WTC11 (cell line): ENCODE results near the gene CAPN2. TPM values are rescaled to one million over a fixed set of nuclear protein-coding genes. Genes with fewer than 3 reads are reported as not detected.

Source experiments
- ATAC-seq: fragments of 200-7000 bp; cut with Tn5 transposase; 2 replicates; pipeline ENCODE4 v1.10.0; 2021; ENCODE audit warnings: mild to moderate bottlenecking, moderate library complexity
- CTCF ChIA-PET: fragments of 300-600 bp; sonication (Branson Sonifier 250); formaldehyde crosslinking; loops from one replicate; lab custom pipeline; 2021; ENCODE audit warnings: antibody characterized with exemption; lab: Charles Lee
- POLR2A ChIA-PET: fragments of 350-600 bp; sonication (Branson Sonifier 250); formaldehyde crosslinking; loops from one replicate; lab custom pipeline; 2021; ENCODE audit warnings: antibody characterized with exemption; lab: Charles Lee
- DNase-seq: peaks from one replicate; pipeline ENCODE4 v3.0.0; 2021; ENCODE audit warnings: low spot score
- H3K27ac Mint-ChIP-seq: 2 replicates; pipeline ENCODE4 v1.8.0; 2021; ENCODE audit warnings: mixed read lengths
- H3K27me3 Mint-ChIP-seq: 2 replicates; pipeline ENCODE4 v1.8.0; 2021; ENCODE audit warnings: low read depth, mild to moderate bottlenecking, moderate library complexity, mixed read lengths
- H3K36me3 Mint-ChIP-seq: 2 replicates; pipeline ENCODE4 v1.8.0; 2021; ENCODE audit warnings: mixed read lengths
- H3K4me1 Mint-ChIP-seq: 2 replicates; pipeline ENCODE4 v1.8.0; 2022; ENCODE audit warnings: mixed read lengths
- H3K4me3 Mint-ChIP-seq: 2 replicates; pipeline ENCODE4 v1.8.0; 2021; ENCODE audit warnings: mild to moderate bottlenecking, moderate library complexity, mixed read lengths
- H3K9me3 Mint-ChIP-seq: 2 replicates; pipeline ENCODE4 v1.8.0; 2021; ENCODE audit warnings: mixed read lengths
- CDX4 ChIP-seq: fragments of 250-450 bp; sonication (Bioruptor Pico); IDR thresholded peaks from 2 replicates; pipeline ENCODE4 v1.9.0; 2021; ENCODE audit warnings: moderate library complexity, mild to moderate bottlenecking, inconsistent platforms, borderline replicate concordance
- CREM ChIP-seq: sonication (generic); formaldehyde crosslinking; IDR thresholded peaks from 2 replicates; pipeline ENCODE4 v1.8.1; 2022; ENCODE audit warnings: mild to moderate bottlenecking, missing genetic modification reagents, moderate library complexity
- ELF4 ChIP-seq: sonication (generic); formaldehyde crosslinking; IDR thresholded peaks from 2 replicates; pipeline ENCODE4 v1.8.1; 2022; ENCODE audit warnings: low read depth, mild to moderate bottlenecking, moderate library complexity, missing genetic modification reagents
- NR1H2 ChIP-seq: sonication (generic); formaldehyde crosslinking; IDR thresholded peaks from 2 replicates; pipeline ENCODE4 v1.9.0; 2021; ENCODE audit warnings: mild to moderate bottlenecking, moderate library complexity, missing genetic modification reagents
- NR3C1 ChIP-seq: sonication (generic); formaldehyde crosslinking; conservative IDR thresholded peaks from 2 replicates; pipeline ENCODE4 v1.8.1; 2023; ENCODE audit warnings: low read depth, mild to moderate bottlenecking, missing genetic modification reagents
- PRRX2 ChIP-seq: fragments of 250-450 bp; sonication (Bioruptor Pico); IDR thresholded peaks from 2 replicates; pipeline ENCODE4 v1.8.0; 2021; ENCODE audit warnings: mild to moderate bottlenecking
- RELA ChIP-seq: sonication (generic); formaldehyde crosslinking; IDR thresholded peaks from 2 replicates; pipeline ENCODE4 v1.8.1; 2022; ENCODE audit warnings: missing genetic modification reagents, mild to moderate bottlenecking, borderline replicate concordance
- SMAD4 ChIP-seq: sonication (generic); formaldehyde crosslinking; IDR thresholded peaks from 2 replicates; pipeline ENCODE4 v1.8.0; 2022; ENCODE audit warnings: mild to moderate bottlenecking, missing genetic modification reagents
- SOX15 ChIP-seq: fragments of 250-450 bp; sonication (Bioruptor Pico); IDR thresholded peaks from 2 replicates; pipeline ENCODE4 v1.9.0; 2021; ENCODE audit warnings: mild to moderate bottlenecking
- SP1 ChIP-seq: sonication (generic); formaldehyde crosslinking; conservative IDR thresholded peaks from 2 replicates; pipeline ENCODE4 v1.8.1; 2022; ENCODE audit warnings: missing genetic modification reagents
- USF1 ChIP-seq: sonication (generic); formaldehyde crosslinking; IDR thresholded peaks from 2 replicates; pipeline ENCODE4 v1.8.0; 2022; ENCODE audit warnings: mild to moderate bottlenecking, missing genetic modification reagents
- ZNF425 ChIP-seq: fragments of 250-450 bp; sonication (Bioruptor Pico); conservative IDR thresholded peaks from 2 replicates; pipeline ENCODE4 v1.9.0; 2021; ENCODE audit warnings: mild to moderate bottlenecking
- ZNF512 ChIP-seq: sonication (generic); formaldehyde crosslinking; IDR thresholded peaks from 2 replicates; pipeline ENCODE4 v1.8.1; 2022; ENCODE audit warnings: missing genetic modification reagents, borderline replicate concordance
- total RNA-seq: library from RNA; stranded (reverse); gene quantifications from 3 replicates; pipeline ENCODE4 v1.2.3, GENCODE V29; 2021
- TF ChIP-seq, protein P1 (sequence below): sonication (generic); formaldehyde crosslinking; IDR thresholded peaks from 2 replicates; pipeline ENCODE4 v1.8.1; 2023; ENCODE audit warnings: mild to moderate bottlenecking, missing genetic modification reagents
- TF ChIP-seq, protein P2 (sequence below): sonication (generic); formaldehyde crosslinking; IDR thresholded peaks from 2 replicates; pipeline ENCODE4 v1.8.1; 2023; ENCODE audit warnings: mild to moderate bottlenecking, missing genetic modification reagents, borderline replicate concordance

The CAPN2 gene
- total RNA-seq, 1 experiment from 2014 or later = 21.3 TPM

GRCh38 chr1:223714421-223714724 lies 2.0 kb downstream of the CAPN2 start (continued):
- TF ChIP-seq, protein P1, sequence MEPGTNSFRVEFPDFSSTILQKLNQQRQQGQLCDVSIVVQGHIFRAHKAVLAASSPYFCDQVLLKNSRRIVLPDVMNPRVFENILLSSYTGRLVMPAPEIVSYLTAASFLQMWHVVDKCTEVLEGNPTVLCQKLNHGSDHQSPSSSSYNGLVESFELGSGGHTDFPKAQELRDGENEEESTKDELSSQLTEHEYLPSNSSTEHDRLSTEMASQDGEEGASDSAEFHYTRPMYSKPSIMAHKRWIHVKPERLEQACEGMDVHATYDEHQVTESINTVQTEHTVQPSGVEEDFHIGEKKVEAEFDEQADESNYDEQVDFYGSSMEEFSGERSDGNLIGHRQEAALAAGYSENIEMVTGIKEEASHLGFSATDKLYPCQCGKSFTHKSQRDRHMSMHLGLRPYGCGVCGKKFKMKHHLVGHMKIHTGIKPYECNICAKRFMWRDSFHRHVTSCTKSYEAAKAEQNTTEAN = no peak
- TF ChIP-seq RELA (CRISPR knock-in tag) (no peak), SMAD4 (CRISPR knock-in tag) (no peak)

DNA sequence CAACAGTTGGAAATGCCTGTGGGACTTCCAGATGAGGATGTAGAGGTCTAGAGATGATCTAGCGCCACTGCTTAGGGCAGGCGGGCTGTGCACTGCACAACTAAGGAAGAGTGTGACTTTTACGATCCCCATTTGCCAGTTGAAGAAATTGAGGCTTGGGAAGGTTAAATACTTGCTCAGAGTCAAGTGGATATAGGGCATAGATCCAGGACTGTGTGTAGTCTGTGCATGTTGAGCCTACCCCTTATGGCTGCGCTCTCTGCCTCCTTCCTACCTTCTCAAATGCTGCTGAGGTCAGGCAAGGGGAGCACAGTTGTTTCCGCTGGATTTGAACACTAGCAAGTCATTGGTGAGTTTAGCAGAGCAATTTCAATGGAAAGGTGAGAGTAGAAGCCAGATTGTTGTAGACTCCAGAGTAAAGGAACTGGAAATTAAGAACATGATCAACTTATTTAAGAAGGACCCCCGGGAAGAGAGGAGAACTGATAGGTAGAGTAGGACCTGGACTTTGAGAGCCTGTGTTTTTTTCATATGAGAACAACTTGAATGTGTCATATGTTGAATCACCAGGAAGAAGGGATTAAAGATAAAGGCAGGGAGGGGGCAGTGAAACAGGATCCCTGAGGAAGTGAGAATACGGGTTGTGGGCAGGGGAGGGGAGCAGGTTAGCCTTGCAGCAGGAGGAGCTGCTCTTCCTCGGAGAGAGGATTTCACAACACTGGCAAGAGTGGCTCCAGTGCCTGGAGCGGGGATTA lies 2.7 kb downstream of the CAPN2 start:
- CTCF ChIA-PET = interaction anchor here (0.8 to 1.5 kb wide), 4 partner anchors 14 to 581 kb away, joined by 3 to 7 read pairs (median 5); no protein-coding TSS in a partner anchor
- no peak overlapping the region for H3K4me3 Mint-ChIP-seq
- POLR2A ChIA-PET = no interaction called here
- DNase-seq (no peak), ATAC-seq (no peak)
- H3K27me3 Mint-ChIP-seq = peaks cover 88% of the 10 kb centered on the region
- no peaks in the 10 kb centered on the region for H3K9me3 Mint-ChIP-seq
- H3K36me3 Mint-ChIP-seq = 0 out of 2 replicates have a peak, but pooled peaks cover 2% of the 10 kb centered on the region
- peaks cover 52% of the 10 kb centered on the region for H3K4me1 Mint-ChIP-seq
- H3K27ac Mint-ChIP-seq = no peak overlapping the region
- TF ChIP-seq, protein P2, sequence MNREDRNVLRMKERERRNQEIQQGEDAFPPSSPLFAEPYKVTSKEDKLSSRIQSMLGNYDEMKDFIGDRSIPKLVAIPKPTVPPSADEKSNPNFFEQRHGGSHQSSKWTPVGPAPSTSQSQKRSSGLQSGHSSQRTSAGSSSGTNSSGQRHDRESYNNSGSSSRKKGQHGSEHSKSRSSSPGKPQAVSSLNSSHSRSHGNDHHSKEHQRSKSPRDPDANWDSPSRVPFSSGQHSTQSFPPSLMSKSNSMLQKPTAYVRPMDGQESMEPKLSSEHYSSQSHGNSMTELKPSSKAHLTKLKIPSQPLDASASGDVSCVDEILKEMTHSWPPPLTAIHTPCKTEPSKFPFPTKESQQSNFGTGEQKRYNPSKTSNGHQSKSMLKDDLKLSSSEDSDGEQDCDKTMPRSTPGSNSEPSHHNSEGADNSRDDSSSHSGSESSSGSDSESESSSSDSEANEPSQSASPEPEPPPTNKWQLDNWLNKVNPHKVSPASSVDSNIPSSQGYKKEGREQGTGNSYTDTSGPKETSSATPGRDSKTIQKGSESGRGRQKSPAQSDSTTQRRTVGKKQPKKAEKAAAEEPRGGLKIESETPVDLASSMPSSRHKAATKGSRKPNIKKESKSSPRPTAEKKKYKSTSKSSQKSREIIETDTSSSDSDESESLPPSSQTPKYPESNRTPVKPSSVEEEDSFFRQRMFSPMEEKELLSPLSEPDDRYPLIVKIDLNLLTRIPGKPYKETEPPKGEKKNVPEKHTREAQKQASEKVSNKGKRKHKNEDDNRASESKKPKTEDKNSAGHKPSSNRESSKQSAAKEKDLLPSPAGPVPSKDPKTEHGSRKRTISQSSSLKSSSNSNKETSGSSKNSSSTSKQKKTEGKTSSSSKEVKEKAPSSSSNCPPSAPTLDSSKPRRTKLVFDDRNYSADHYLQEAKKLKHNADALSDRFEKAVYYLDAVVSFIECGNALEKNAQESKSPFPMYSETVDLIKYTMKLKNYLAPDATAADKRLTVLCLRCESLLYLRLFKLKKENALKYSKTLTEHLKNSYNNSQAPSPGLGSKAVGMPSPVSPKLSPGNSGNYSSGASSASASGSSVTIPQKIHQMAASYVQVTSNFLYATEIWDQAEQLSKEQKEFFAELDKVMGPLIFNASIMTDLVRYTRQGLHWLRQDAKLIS (CRISPR knock-in tag) = no peak

- no peak for DNase-seq
- no peaks in the 10 kb centered on the region for H3K9me3 Mint-ChIP-seq
- H3K27ac Mint-ChIP-seq = no peak overlapping the region
- ATAC-seq = no peak
- POLR2A ChIA-PET = no interaction called here
- H3K27me3 Mint-ChIP-seq = peaks cover 91% of the 10 kb centered on the region
- no peak overlapping the region for H3K4me3 Mint-ChIP-seq
- H3K36me3 Mint-ChIP-seq = peaks cover 6% of the 10 kb centered on the region; the same call in 1 of the 2 replicates
- H3K4me1 Mint-ChIP-seq = peaks cover 52% of the 10 kb centered on the region
- CTCF ChIA-PET = interaction anchor here (0.8 to 1.5 kb wide), 4 partner anchors 14 to 582 kb away, joined by 3 to 7 read pairs (median 5); no protein-coding TSS in a partner anchor
- TF ChIP-seq PRRX2 (CRISPR knock-in tag) = no peak
- TF ChIP-seq CREM (CRISPR knock-in tag) = no peak
- TF ChIP-seq ZNF425 (CRISPR knock-in tag) = no peak
- TF ChIP-seq ELF4 (CRISPR knock-in tag) = no peak
- no peak for TF ChIP-seq SMAD4 (CRISPR knock-in tag)
- no peak for TF ChIP-seq NR1H2 (CRISPR knock-in tag)
- TF ChIP-seq SOX15 (CRISPR knock-in tag) = no peak
- TF ChIP-seq ZNF512 (CRISPR knock-in tag) = no peak
- TF ChIP-seq SP1 (CRISPR knock-in tag) = no peak
- no peak for TF ChIP-seq CDX4 (CRISPR knock-in tag)
- TF ChIP-seq USF1 (CRISPR knock-in tag) = no peak
- no peak for TF ChIP-seq NR3C1 (CRISPR knock-in tag)
- no peak for TF ChIP-seq RELA (CRISPR knock-in tag)
Measured at GRCh38 chr1:223715604-223716172, 3.3 kb downstream of the CAPN2 start.
